AG04449 (cell line): ENCODE data around the gene ANXA8.
"Not testable (repeated sequence)": the region's sequence is repeated elsewhere in the genome, so short reads cannot be mapped to it uniquely, and the experiment has no call there.

Source experiments
- CTCF ChIA-PET: fragments of 350-600 bp; formaldehyde crosslinking; extraction: SDS; loops from one replicate; lab custom pipeline; 2021; ENCODE audit warnings: antibody characterized with exemption; lab: Yijun Ruan, JAX
- POLR2A ChIA-PET: fragments of 400-600, 350-600 bp; formaldehyde crosslinking; extraction: SDS; loops from one replicate; lab custom pipeline; 2020; ENCODE audit warnings: antibody characterized with exemption, inconsistent platforms; lab: Yijun Ruan, JAX
- DNase-seq: peaks from one replicate; pipeline ENCODE4 v3.0.0-alpha.2; 2010; ENCODE audit warnings: low read depth, low spot score
- H3K4me3 ChIP-seq: 2 replicates; pipeline ENCODE4 v1.5.1; 2011; ENCODE audit warnings: low read depth, mild to moderate bottlenecking, control low read depth, low read length
- CTCF ChIP-seq: IDR thresholded peaks from one replicate; pipeline ENCODE4 v1.5.1; 2011; ENCODE audit warnings: mild to moderate bottlenecking, moderate library complexity, low read length, control low read depth, inconsistent platforms; ENCODE audit not compliant: insufficient read depth; ENCODE audit errors: missing control alignments

ANXA8 gene

GRCh38 chr10:47472072-47472471, 11.8 kb downstream of the ANXA8 start:
- POLR2A ChIA-PET, DNase-seq, CTCF ChIA-PET, H3K4me3 ChIP-seq: not testable (repeated sequence)

- POLR2A ChIA-PET, CTCF ChIA-PET, H3K4me3 ChIP-seq, DNase-seq: not testable (repeated sequence)
Observed at GRCh38 chr10:47468731-47469528, 15.0 kb downstream of the ANXA8 start.

- H3K4me3 ChIP-seq, DNase-seq, POLR2A ChIA-PET, CTCF ChIA-PET: not testable (repeated sequence)
Observed at GRCh38 chr10:47467957-47468356, 16.0 kb downstream of the ANXA8 start.

DNA sequence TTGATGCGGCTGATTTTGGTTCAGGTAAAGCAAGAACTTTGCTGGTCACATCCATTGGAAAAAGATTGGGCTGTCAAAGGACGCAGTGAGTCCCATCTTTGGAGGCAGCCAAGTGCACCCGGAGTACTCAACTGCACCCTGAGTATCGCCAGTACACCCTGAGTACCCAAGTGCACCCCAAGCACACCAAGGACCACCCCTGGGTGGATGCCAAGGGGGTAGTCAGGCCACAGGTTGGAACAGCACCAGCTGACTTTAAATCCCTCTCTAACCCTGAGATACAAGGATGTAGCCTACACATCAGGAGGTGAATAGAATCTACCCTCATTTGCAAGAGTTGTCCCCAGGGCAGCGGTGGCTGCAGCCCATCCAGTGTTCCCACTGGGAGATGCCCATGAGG, 16.5 kb downstream of the ANXA8 start:
- H3K4me3 ChIP-seq, POLR2A ChIA-PET, CTCF ChIA-PET, DNase-seq: not testable (repeated sequence)

GRCh38 chr10:47465216-47465917, 18.5 kb downstream of the ANXA8 start:
- H3K4me3 ChIP-seq, POLR2A ChIA-PET, CTCF ChIA-PET, DNase-seq: not testable (repeated sequence)

DNA sequence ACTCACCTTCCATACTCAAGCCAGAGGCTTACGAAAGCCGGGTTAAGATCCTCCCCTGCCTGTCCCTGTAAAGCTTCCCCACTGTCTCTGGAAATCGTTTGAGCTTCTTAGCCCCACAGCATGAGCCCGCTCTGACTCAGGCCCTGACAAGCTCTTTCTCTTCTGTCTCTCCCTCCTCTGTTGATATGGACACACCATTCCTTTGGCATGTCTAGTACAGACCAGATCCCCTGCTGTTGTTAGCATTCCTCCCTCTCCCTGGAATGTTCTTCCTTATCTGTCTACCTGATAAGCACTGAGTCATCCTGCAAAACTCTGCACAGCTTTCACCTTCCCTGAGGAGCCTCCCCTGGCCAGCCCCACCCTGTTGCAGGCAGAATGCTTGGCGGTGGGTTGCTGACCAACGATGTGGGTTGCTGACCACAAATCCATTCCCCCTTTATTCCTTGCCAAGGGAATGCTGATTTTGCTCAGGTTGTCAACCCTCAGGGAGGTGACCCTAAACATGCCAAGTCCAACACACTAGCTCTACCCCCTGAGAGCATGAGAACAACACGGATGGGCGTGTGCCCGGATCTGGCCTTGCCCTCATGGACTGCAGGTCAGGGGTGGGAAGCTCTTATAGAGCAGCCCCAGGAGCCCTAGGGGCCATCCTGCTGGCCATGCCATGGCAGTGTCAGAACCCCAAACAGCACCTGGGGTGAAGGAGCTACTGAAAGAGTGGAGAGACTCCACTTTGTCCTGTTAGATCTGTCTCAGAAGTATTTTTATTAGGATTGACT, 21.1 kb downstream of the ANXA8 start:
- DNase-seq, H3K4me3 ChIP-seq, POLR2A ChIA-PET, CTCF ChIA-PET: not testable (repeated sequence)

GRCh38 chr10:47461261-47461687, 22.6 kb downstream of the ANXA8 start:
- peak; percentile 2 for TF ChIP-seq CTCF
- POLR2A ChIA-PET, CTCF ChIA-PET: not testable (repeated sequence)
- peak; percentile 5 for DNase-seq
- peak overlapping the region; percentile 36 for H3K4me3 ChIP-seq

- H3K4me3 ChIP-seq = no peak overlapping the region
- ChIA-PET POLR2A (no interaction called here), CTCF (no interaction called here)
- no peak for TF ChIP-seq CTCF
- peak; percentile 33 for DNase-seq
Observed at GRCh38 chr10:47458466-47459154, 25.3 kb downstream of the ANXA8 start.

- ChIA-PET CTCF (no interaction called here), POLR2A (no interaction called here)
- no peak overlapping the region for H3K4me3 ChIP-seq
- DNase-seq = no peak
- TF ChIP-seq CTCF = no peak
Observed at GRCh38 chr10:47457826-47458225, 26.1 kb downstream of the ANXA8 start.
